Inferior parietal cortex (tissue), 1 donor: Measurements from ENCODE around the gene SFRP2.

Source experiments
- DNase-seq: peaks from one replicate; pipeline ENCODE4 v3.0.0-alpha.2; 2016; ENCODE audit errors: extremely low spot score

The SFRP2 gene

GRCh38 chr4:153798420-153798819, 9.5 kb upstream of the SFRP2 start:
- DNase-seq = no peak

DNA sequence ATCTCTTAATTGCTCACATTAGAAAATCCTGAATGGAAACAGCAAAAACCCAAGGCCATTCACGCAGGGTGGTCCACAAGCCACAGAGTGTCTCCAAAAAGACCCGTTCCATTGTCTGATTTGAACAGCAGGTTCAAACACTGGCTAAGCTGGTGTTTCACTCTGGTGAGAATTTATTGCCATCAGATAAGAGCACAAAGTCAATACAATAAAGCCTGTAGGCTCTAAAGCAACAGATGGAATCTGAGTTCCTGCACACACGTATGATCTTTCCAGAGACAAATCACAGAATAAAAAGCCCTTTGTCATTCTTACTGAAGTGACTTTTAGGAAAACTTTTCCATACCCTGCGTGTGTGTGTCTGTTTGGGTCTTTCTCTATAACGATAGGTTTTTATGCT, 5.1 kb upstream of the SFRP2 start:
- DNase-seq = no peak

DNA sequence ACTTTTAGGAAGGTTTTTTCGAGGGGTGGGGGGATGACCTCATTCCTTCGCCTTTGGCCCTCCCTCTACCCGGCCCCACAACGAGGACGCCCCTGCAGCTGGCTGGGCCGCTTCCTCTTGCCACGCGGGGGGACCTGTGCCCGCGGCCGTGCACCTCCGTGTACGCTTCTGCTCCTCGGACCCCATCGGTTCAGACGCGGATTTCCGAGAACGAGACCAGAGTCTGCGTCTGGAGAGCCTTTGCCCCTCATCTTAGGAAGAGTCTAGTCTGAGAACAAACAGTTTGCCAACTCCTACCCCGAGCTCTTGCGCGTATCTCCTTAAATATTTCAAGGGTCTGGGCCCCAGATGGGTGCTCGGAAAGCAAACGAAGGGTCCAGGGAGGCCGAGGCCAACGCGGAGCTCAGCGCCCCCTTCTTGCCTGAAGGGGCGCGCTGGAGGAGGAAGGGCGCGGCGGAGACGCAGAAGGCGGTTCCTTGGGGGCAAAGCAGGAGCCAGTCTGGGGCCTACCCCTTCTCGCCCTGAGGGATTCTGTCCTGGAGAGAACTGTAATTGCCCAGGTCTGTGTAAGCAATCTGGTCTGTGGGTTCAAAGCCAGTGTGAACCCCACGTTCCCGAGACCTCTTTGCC, 3.9 kb upstream of the SFRP2 start:
- DNase-seq = no peak

GRCh38 chr4:153791746-153792617, 3.1 kb upstream of the SFRP2 start:
- no peak for DNase-seq

- DNase-seq = no peak
These were observed 2.2 kb upstream of the SFRP2 start for GRCh38 chr4:153790962-153791551.

- DNase-seq = no peak
These were observed 1.6 kb upstream of the SFRP2 start for GRCh38 chr4:153790500-153790865.

DNA sequence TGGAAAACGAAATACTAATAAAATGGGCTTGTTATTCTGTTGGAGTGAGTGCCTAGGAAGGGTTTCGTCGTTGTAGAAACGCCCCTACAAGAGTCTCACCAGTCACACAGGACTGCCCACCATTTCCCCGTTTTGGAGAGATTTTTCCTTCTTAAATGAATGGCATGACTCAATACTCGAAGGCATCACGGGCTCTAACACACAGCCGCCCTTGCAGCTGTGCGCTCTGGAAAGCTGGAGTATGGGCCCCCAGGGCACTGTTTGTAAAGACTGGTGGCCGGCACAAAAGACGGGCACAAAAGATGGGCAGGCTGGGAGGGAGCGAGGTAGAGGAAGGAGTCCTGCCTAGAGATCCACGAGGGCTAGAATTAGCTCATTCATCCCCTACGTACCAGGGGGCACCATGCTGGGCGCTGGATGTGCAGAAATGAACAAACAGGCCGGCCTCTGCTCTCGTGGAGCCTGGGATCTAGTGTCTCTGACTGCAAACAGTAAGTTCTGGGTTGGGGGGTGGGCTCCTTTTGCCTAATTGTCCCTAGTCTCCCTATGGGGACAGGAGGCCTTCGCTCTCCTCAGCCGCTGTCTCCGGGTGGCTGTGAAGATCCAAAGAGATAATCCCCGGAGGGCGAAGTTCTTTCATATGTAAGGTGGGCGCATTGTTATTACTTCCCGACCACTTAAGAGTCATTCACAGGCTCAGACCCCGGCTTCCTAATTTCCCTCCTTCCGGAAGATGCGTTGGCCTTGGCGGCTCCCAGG, 1.0 kb upstream of the SFRP2 start:
- no peak for DNase-seq

DNA sequence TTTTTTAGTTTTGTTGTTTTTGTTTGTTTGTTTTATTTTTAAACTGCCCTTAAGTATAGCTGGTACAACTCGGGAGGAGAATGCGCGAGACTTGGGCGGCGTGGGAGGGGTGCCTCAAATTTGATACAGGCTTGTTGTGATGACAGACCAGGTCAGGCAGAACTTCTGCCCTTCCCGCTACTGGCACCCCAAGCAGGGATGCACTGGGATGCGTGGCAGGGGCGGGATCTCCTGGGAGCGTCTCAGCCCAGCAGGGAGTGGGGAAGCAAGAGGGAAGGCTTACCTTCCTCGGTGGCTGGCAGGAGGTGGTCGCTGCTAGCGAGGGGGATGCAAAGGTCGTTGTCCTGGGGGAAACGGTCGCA, 851 bp downstream of the SFRP2 start:
- no peak for DNase-seq

GRCh38 chr4:153787575-153787974, 1.3 kb downstream of the SFRP2 start:
- DNase-seq = no peak

GRCh38 chr4:153787061-153787560, 1.8 kb downstream of the SFRP2 start:
- no peak for DNase-seq

DNA sequence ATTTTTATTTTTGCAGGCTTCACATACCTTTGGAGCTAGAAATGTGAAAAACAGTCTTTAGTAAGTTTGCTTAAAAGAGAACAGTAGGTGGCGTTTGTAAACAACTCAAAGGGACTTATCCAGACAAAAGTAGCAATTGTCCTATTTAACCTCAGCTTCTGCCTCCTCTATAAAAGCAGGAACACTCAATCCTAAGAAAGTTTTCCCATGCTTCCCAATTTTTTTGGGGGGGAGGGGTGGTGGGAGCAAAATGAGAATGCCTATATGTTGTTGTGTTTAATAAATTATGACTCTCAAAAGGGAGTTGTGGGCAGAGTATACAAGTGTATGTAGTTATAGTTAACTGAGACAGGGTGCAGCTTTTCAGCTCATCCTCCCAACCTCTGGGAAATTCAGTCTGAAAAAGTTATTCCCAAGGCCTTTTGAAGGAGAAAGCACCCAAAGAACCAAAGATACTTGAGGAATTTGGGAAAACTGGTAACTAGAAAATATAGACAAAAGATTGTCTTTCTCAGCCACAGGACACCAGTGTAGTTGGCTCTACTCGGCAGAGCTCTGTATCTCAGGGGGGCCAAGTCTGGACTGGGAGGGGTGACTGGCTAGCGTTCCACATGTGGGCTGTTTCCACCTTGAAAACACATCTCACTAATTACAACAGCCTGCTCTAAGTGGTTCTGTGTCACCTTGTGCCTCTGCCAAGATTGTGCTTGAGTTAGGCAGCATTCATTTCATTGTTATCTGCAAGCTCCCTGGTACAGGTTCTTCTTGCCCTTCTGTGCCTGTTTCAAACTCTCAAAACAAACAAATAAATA, 2.8 kb downstream of the SFRP2 start:
- no peak for DNase-seq

GRCh38 chr4:153784166-153784699, 4.7 kb downstream of the SFRP2 start:
- no peak for DNase-seq

- no peak for DNase-seq
These were observed 6.3 kb downstream of the SFRP2 start for GRCh38 chr4:153782581-153782980.

DNA sequence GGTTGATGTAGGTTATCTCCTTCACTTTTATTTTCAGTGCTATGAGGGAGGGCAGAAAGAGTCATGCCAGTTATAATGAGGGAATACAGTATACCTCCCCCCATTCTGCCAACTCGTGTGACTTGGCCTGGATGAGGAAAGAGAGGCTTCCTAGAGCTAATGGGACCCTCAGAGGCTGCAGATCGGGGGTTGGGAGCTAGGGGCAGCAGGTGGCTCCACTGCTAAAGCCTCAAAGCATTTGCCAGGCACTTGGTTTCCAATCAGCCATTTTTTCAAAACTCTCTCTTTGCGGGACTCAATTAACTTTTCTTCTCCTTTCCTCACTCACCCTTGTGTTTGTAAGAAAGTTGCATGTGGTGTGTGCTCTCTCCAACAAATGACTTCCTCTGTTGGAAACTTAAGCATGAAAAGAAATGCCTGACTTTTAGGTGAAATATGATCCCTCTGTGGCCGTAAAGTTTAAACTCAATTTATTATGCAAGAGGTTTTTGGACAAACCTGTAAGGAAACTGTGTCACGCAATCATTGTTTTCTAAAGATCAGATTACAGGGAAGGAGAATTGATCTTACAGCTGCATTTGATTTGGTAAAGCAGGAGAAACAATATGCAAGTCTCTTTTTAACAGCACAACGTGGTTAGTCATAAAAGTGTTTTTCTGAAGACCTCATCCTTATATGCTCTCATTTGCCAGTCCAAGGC, 7.0 kb downstream of the SFRP2 start:
- no peak for DNase-seq

- DNase-seq = no peak
These were observed 7.6 kb downstream of the SFRP2 start for GRCh38 chr4:153781280-153781679.

DNA sequence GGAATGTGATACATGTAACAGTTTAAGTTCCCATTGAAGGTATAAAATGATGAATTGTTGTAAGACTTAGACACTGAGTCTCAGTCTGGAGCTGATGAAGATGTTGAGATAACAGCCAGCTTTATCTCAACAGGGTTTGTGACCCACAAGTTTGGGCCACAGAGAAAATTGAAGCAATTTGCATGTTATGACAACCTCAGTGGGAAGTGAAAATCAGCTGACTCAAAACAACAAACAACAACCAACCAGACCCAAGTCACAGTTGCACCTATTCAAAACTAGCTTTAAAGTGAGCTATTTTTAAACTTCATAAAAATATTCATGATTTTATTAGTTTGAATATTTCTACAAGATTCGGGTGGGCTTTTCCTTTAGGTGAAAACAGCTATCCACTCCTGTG, 8.0 kb downstream of the SFRP2 start:
- DNase-seq = no peak

- DNase-seq = no peak
These were observed 8.7 kb downstream of the SFRP2 start for GRCh38 chr4:153780221-153780620.

GRCh38 chr4:153778383-153778782, 10.5 kb downstream of the SFRP2 start:
- DNase-seq = no peak

DNA sequence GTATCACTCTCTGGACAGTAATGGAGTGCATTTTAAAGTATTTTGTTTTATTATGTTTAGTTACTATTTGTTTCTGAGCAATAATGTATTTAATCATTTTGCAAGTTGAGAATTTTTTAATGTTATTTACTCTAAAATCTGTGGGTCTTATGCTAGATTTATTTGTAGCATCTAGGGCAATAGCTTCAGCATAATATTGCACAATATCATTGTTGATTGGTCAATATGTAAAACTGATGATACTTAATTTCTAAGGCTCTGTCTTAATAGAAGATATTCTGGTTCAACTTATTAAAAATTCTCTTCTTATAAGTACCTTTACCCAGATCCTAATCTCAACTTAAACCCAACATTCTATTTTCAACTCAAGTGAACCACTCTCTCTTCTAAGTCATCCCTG, 11.5 kb downstream of the SFRP2 start:
- DNase-seq = no peak

GRCh38 chr4:153776601-153777000, 12.3 kb downstream of the SFRP2 start:
- no peak for DNase-seq
